Ascending aorta (tissue), 2 donors: ENCODE measurements around the gene IMMP2L. TPM values are rescaled to one million over a fixed set of nuclear protein-coding genes. Genes with fewer than 3 reads are reported as not detected.
"Not testable (repeated sequence)": the region's sequence is repeated elsewhere in the genome, so short reads cannot be mapped to it uniquely, and the experiment has no call there.

Experiments used
- DNase-seq, 2 donors: peaks; one replicate each; pipeline ENCODE4 v3.0.0-alpha.2; 2019; ENCODE audit warnings: low spot score in 2 of 2
- H3K27ac ChIP-seq, 2 donors: fragments of 200-600 bp; sonication (generic); one replicate each; pipeline ENCODE4 v1.5.1; 2016 to 2017; ENCODE audit warnings: mild to moderate bottlenecking in 1 of 2
- H3K27me3 ChIP-seq: fragments of 200-600 bp; sonication (generic); one replicate; pipeline ENCODE4 v1.5.1; 2017
- H3K36me3 ChIP-seq, 2 donors: fragments of 200-600 bp; sonication (generic); one replicate each; pipeline ENCODE4 v1.5.1; 2016
- H3K4me1 ChIP-seq, 2 donors: fragments of 200-600 bp; sonication (generic); one replicate each; pipeline ENCODE4 v1.5.1; 2016 to 2017; ENCODE audit warnings: mild to moderate bottlenecking in 1 of 2
- H3K4me3 ChIP-seq, 2 donors: fragments of 200-600 bp; sonication (generic); one replicate each; pipeline ENCODE4 v1.5.1; 2016 to 2017; ENCODE audit warnings: mild to moderate bottlenecking in 1 of 2
- H3K9me3 ChIP-seq, 2 donors: fragments of 200-600 bp; sonication (generic); one replicate each; pipeline ENCODE4 v1.5.1; 2016
- CTCF ChIP-seq, 3 experiments: fragments of 200-600 bp in 2 of 3; fragments of 450-650 bp in 1 of 3; sonication (generic) in 2 of 3; IDR thresholded peaks; one replicate each; pipeline ENCODE4 v1.5.1; 2016 to 2019; ENCODE audit warnings: antibody characterized with exemption in 3 of 3, mild to moderate bottlenecking in 1 of 3, moderate library complexity in 1 of 3
- intact Hi-C: fragments of 100-400 bp; cut with DNase I; formaldehyde crosslinking; loops from one replicate; pipeline ENCODE4 v1.15.1; 2023
- total RNA-seq: library from RNA; depleted of rRNA; stranded (reverse); fragments of >200 nt; gene quantifications from one replicate; pipeline ENCODE4 v1.1.0, GENCODE V29; 2016

The IMMP2L gene
- total RNA-seq, 1 donor from 2014 or later: 143 TPM

- H3K27ac ChIP-seq: no peak overlapping the region
- intact Hi-C loops: no loop called here
- no peak for DNase-seq
- peaks cover 0 to 7% of the 10 kb centered on the region in 2 donors for H3K4me1 ChIP-seq
- H3K27me3 ChIP-seq: no peaks in the 10 kb centered on the region
- no peaks in the 10 kb centered on the region for H3K9me3 ChIP-seq
- TF ChIP-seq CTCF (IDR thresholded peaks at IDR 0.05): no peak
- no peak overlapping the region for H3K4me3 ChIP-seq
- no peaks in the 10 kb centered on the region for H3K36me3 ChIP-seq
Measured at GRCh38 chr7:111294494-111294893, 267.8 kb downstream of the IMMP2L start.

GRCh38 chr7:111292026-111292470, 270.2 kb downstream of the IMMP2L start:
- no peak for DNase-seq
- Histone ChIP-seq H3K9me3 (no peaks in the 10 kb centered on the region), H3K27ac (no peak overlapping the region), H3K27me3 (no peaks in the 10 kb centered on the region), H3K4me1 (peaks cover 0 to 7% of the 10 kb centered on the region in 2 donors), H3K4me3 (no peak overlapping the region), H3K36me3 (no peaks in the 10 kb centered on the region)
- TF ChIP-seq CTCF (IDR thresholded peaks at IDR 0.05): no peak
- intact Hi-C loops: no loop called here

- TF ChIP-seq CTCF (IDR thresholded peaks at IDR 0.05): no peak
- DNase-seq: no peak
- Histone ChIP-seq H3K36me3 (no peaks in the 10 kb centered on the region), H3K27me3 (no peaks in the 10 kb centered on the region), H3K9me3 (no peaks in the 10 kb centered on the region), H3K4me1 (peaks cover 0 to 2% of the 10 kb centered on the region in 2 donors), H3K4me3 (no peak overlapping the region), H3K27ac (no peak overlapping the region)
- intact Hi-C loops: no loop called here
Measured at GRCh38 chr7:111290982-111291381, 271.3 kb downstream of the IMMP2L start.

GRCh38 chr7:111290419-111290818, 271.9 kb downstream of the IMMP2L start:
- no peaks in the 10 kb centered on the region for H3K9me3 ChIP-seq
- peaks cover 0 to 2% of the 10 kb centered on the region in 2 donors for H3K4me1 ChIP-seq
- H3K27ac ChIP-seq: no peak overlapping the region
- TF ChIP-seq CTCF (IDR thresholded peaks at IDR 0.05): no peak
- no peaks in the 10 kb centered on the region for H3K27me3 ChIP-seq
- intact Hi-C loops: no loop called here
- DNase-seq: no peak
- no peaks in the 10 kb centered on the region for H3K36me3 ChIP-seq
- no peak overlapping the region for H3K4me3 ChIP-seq

- H3K4me3 ChIP-seq, intact Hi-C loops, DNase-seq, H3K36me3 ChIP-seq, H3K27ac ChIP-seq, H3K9me3 ChIP-seq, H3K27me3 ChIP-seq, H3K4me1 ChIP-seq: not testable (repeated sequence)
Measured at GRCh38 chr7:111288441-111288840, 273.9 kb downstream of the IMMP2L start.

GRCh38 chr7:111282626-111283025, 279.7 kb downstream of the IMMP2L start:
- intact Hi-C loops: no loop called here
- H3K27ac ChIP-seq: no peak overlapping the region
- H3K9me3 ChIP-seq: no peaks in the 10 kb centered on the region
- no peak for TF ChIP-seq CTCF (IDR thresholded peaks at IDR 0.05)
- no peak overlapping the region for H3K4me3 ChIP-seq
- no peaks in the 10 kb centered on the region for H3K27me3 ChIP-seq
- DNase-seq: no peak
- H3K36me3 ChIP-seq: no peaks in the 10 kb centered on the region
- no peaks in the 10 kb centered on the region for H3K4me1 ChIP-seq
